Measurements from ENCODE around the gene MSANTD2.

Gene MSANTD2

GRCh38 chr11:124831897-124832296 lies 31.7 kb upstream of the MSANTD2 start:
- TF ChIP-seq, protein P1, sequence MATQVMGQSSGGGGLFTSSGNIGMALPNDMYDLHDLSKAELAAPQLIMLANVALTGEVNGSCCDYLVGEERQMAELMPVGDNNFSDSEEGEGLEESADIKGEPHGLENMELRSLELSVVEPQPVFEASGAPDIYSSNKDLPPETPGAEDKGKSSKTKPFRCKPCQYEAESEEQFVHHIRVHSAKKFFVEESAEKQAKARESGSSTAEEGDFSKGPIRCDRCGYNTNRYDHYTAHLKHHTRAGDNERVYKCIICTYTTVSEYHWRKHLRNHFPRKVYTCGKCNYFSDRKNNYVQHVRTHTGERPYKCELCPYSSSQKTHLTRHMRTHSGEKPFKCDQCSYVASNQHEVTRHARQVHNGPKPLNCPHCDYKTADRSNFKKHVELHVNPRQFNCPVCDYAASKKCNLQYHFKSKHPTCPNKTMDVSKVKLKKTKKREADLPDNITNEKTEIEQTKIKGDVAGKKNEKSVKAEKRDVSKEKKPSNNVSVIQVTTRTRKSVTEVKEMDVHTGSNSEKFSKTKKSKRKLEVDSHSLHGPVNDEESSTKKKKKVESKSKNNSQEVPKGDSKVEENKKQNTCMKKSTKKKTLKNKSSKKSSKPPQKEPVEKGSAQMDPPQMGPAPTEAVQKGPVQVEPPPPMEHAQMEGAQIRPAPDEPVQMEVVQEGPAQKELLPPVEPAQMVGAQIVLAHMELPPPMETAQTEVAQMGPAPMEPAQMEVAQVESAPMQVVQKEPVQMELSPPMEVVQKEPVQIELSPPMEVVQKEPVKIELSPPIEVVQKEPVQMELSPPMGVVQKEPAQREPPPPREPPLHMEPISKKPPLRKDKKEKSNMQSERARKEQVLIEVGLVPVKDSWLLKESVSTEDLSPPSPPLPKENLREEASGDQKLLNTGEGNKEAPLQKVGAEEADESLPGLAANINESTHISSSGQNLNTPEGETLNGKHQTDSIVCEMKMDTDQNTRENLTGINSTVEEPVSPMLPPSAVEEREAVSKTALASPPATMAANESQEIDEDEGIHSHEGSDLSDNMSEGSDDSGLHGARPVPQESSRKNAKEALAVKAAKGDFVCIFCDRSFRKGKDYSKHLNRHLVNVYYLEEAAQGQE (IDR thresholded peaks at IDR 0.05; ENCODE audit: insufficient replicate concordance, low read depth): no peak
- TF ChIP-seq POLR2AphosphoS5 (IDR thresholded peaks at IDR 0.05; ENCODE audit: low read depth) (no peak), CTCF (IDR thresholded peaks at IDR 0.05; ENCODE audit: insufficient read depth, low read length) (no peak)
- no peak overlapping the region for H3K4me3 ChIP-seq (replicated peaks; ENCODE audit: insufficient read depth, low read length)
- H3K27ac ChIP-seq (replicated peaks): no peak overlapping the region
- no peak for DNase-seq (ENCODE audit: low read depth in 1 of 2, low spot score in 1 of 2)
- peaks cover 17% of the 10 kb centered on the region for H3K27me3 ChIP-seq (ENCODE audit: insufficient read depth, poor library complexity, severe bottlenecking)

- DNase-seq (ENCODE audit: low read depth in 1 of 2, low spot score in 1 of 2): no peak
- H3K4me3 ChIP-seq (replicated peaks; ENCODE audit: insufficient read depth, low read length): no peak overlapping the region
- TF ChIP-seq CTCF (IDR thresholded peaks at IDR 0.05; ENCODE audit: insufficient read depth, low read length): no peak
- TF ChIP-seq SPI1 (IDR thresholded peaks at IDR 0.05; ENCODE audit: borderline replicate concordance, low read depth): no peak
- TF ChIP-seq, protein P1 (IDR thresholded peaks at IDR 0.05; ENCODE audit: insufficient replicate concordance, low read depth): no peak
- TF ChIP-seq GABPA (IDR thresholded peaks at IDR 0.05; ENCODE audit: low read depth): no peak
- no peak for TF ChIP-seq POLR2AphosphoS5 (IDR thresholded peaks at IDR 0.05; ENCODE audit: low read depth)
These were observed 30.5 kb upstream of the MSANTD2 start for GRCh38 chr11:124830749-124831148.

GRCh38 chr11:124829986-124830385 lies 29.8 kb upstream of the MSANTD2 start:
- no peak for DNase-seq (ENCODE audit: low read depth in 1 of 2, low spot score in 1 of 2)
- Histone ChIP-seq H3K27me3 (ENCODE audit: insufficient read depth, poor library complexity, severe bottlenecking) (peaks cover 8% of the 10 kb centered on the region), H3K27ac (replicated peaks) (no peak overlapping the region), H3K4me3 (replicated peaks; ENCODE audit: insufficient read depth, low read length) (no peak overlapping the region)
- TF ChIP-seq GABPA (IDR thresholded peaks at IDR 0.05; ENCODE audit: low read depth) (no peak), POLR2AphosphoS5 (IDR thresholded peaks at IDR 0.05; ENCODE audit: low read depth) (no peak), SPI1 (IDR thresholded peaks at IDR 0.05; ENCODE audit: borderline replicate concordance, low read depth) (no peak), CTCF (IDR thresholded peaks at IDR 0.05; ENCODE audit: insufficient read depth, low read length) (no peak)
- TF ChIP-seq, protein P1 (IDR thresholded peaks at IDR 0.05; ENCODE audit: insufficient replicate concordance, low read depth): no peak

More at GRCh38 chr11:124830749-124831148, 30.5 kb upstream of the MSANTD2 start:
- H3K27ac ChIP-seq (replicated peaks): no peak overlapping the region
- peaks cover 11% of the 10 kb centered on the region for H3K27me3 ChIP-seq (ENCODE audit: insufficient read depth, poor library complexity, severe bottlenecking)
